ENCODE measurements around the gene SFI1.

DNA sequence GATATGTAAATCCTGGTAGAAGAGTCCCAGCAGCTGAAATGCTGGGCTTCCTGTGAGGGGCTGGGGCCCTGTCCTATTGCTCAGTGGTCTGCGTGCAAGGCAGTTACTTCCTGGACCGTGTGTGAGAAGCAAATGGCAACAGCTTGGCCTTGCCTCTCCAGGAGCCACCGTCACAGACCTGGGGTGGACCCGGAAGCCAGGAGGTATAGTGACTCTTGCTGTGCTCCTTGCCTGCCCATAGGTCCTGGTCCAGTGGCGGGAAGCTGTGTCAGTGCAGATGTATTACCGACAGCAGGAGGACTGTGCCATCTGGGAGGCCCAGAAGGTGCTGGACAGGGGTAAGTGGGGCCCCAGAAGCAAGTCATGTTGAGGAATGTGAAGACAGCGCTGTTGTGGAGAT, 111.4 kb downstream of the SFI1 start:
- TF ChIP-seq ZBTB7A (IDR thresholded peaks at IDR 0.05; ENCODE audit: low read depth) (no peak), FOXM1 (IDR thresholded peaks at IDR 0.05; ENCODE audit: borderline replicate concordance, low read depth) (no peak), CREB1 (IDR thresholded peaks at IDR 0.05; ENCODE audit: low read depth) (no peak), EGR1 (IDR thresholded peaks at IDR 0.05) (no peak), RAD21 (IDR thresholded peaks at IDR 0.05; ENCODE audit: low read depth) (no peak)
- TF ChIP-seq, protein P1, sequence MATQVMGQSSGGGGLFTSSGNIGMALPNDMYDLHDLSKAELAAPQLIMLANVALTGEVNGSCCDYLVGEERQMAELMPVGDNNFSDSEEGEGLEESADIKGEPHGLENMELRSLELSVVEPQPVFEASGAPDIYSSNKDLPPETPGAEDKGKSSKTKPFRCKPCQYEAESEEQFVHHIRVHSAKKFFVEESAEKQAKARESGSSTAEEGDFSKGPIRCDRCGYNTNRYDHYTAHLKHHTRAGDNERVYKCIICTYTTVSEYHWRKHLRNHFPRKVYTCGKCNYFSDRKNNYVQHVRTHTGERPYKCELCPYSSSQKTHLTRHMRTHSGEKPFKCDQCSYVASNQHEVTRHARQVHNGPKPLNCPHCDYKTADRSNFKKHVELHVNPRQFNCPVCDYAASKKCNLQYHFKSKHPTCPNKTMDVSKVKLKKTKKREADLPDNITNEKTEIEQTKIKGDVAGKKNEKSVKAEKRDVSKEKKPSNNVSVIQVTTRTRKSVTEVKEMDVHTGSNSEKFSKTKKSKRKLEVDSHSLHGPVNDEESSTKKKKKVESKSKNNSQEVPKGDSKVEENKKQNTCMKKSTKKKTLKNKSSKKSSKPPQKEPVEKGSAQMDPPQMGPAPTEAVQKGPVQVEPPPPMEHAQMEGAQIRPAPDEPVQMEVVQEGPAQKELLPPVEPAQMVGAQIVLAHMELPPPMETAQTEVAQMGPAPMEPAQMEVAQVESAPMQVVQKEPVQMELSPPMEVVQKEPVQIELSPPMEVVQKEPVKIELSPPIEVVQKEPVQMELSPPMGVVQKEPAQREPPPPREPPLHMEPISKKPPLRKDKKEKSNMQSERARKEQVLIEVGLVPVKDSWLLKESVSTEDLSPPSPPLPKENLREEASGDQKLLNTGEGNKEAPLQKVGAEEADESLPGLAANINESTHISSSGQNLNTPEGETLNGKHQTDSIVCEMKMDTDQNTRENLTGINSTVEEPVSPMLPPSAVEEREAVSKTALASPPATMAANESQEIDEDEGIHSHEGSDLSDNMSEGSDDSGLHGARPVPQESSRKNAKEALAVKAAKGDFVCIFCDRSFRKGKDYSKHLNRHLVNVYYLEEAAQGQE (IDR thresholded peaks at IDR 0.05; ENCODE audit: low read depth): no peak
